Activated B cell treated with CpG ODN at 0.5 μM for 24 hours (primary cell): ENCODE measurements around the gene MIDN. TPM values are rescaled to one million over a fixed set of nuclear protein-coding genes. Genes with fewer than 3 reads are reported as not detected.

ENCODE experiments used
- ATAC-seq: fragments of 200-7000 bp; cut with Tn5 transposase; one replicate; pipeline ENCODE4 v1.10.0; 2021; ENCODE audit warnings: low read depth, mild to moderate bottlenecking, moderate library complexity
- CTCF ChIA-PET: fragments of 350-600 bp; sonication (Branson Sonifier 250); formaldehyde crosslinking; loops from one replicate; lab custom pipeline; 2021; ENCODE audit warnings: antibody characterized with exemption; lab: Charles Lee
- POLR2A ChIA-PET: fragments of 350-600 bp; sonication (Branson Sonifier 250); formaldehyde crosslinking; loops from one replicate; lab custom pipeline; 2021; ENCODE audit warnings: antibody characterized with exemption; lab: Charles Lee
- DNase-seq: peaks from one replicate; pipeline ENCODE4 v3.0.0; 2022
- H3K27ac Mint-ChIP-seq: one replicate; pipeline ENCODE4 v1.8.0; 2020; ENCODE audit warnings: mixed read lengths
- H3K27me3 Mint-ChIP-seq: one replicate; pipeline ENCODE4 v1.8.0; 2021; ENCODE audit warnings: mixed read lengths
- H3K36me3 Mint-ChIP-seq: one replicate; pipeline ENCODE4 v1.8.0; 2021; ENCODE audit warnings: low read depth, mixed read lengths
- H3K4me1 Mint-ChIP-seq: one replicate; pipeline ENCODE4 v1.8.0; 2021; ENCODE audit warnings: mixed read lengths
- H3K4me3 Mint-ChIP-seq: one replicate; pipeline ENCODE4 v1.8.0; 2020; ENCODE audit warnings: mild to moderate bottlenecking, mixed read lengths
- H3K9me3 Mint-ChIP-seq: one replicate; pipeline ENCODE4 v1.8.0; 2020; ENCODE audit warnings: mixed read lengths
- CTCF ChIP-seq: fragments of 200-600 bp; IDR thresholded peaks from one replicate; pipeline ENCODE4 v1.8.0; 2022; ENCODE audit warnings: antibody characterized with exemption, mild to moderate bottlenecking
- intact Hi-C: fragments of 100-400 bp; cut with micrococcal nuclease; formaldehyde crosslinking; loops from one replicate; pipeline ENCODE4 v1.15.1; 2024
- total RNA-seq: library from RNA; stranded (reverse); gene quantifications from 2 replicates; pipeline ENCODE4 v1.2.3, GENCODE V29; 2022

The MIDN gene
- total RNA-seq, 1 donor from 2014 or later: 68.4 TPM

GRCh38 chr19:1307755-1308303 is 59.4 kb downstream of the MIDN start:
- ChIA-PET POLR2A (interaction anchor here (0.7 kb wide), 1 partner anchor 10 kb away, joined by 7 read pairs; no protein-coding TSS in a partner anchor), CTCF (no interaction called here)
- no peaks in the 10 kb centered on the region for H3K27me3 Mint-ChIP-seq
- no peaks in the 10 kb centered on the region for H3K36me3 Mint-ChIP-seq
- H3K9me3 Mint-ChIP-seq: no peaks in the 10 kb centered on the region
- peaks cover 2% of the 10 kb centered on the region for H3K4me1 Mint-ChIP-seq
- ATAC-seq (no peak), DNase-seq (no peak)
- intact Hi-C loops: no loop called here
- no peak overlapping the region for H3K4me3 Mint-ChIP-seq
- no peak overlapping the region for H3K27ac Mint-ChIP-seq
- TF ChIP-seq CTCF: no peak

- intact Hi-C loops: no loop called here
- H3K27ac Mint-ChIP-seq: no peak overlapping the region
- CTCF ChIA-PET: no interaction called here
These were observed 60.3 kb downstream of the MIDN start for GRCh38 chr19:1308718-1309117.

More at GRCh38 chr19:1308718-1309117, 60.3 kb downstream of the MIDN start:
- ATAC-seq: no peak
- no peak for DNase-seq
- no peaks in the 10 kb centered on the region for H3K4me1 Mint-ChIP-seq
- H3K4me3 Mint-ChIP-seq: no peak overlapping the region
- H3K27me3 Mint-ChIP-seq: no peaks in the 10 kb centered on the region
- TF ChIP-seq CTCF: no peak
- no peaks in the 10 kb centered on the region for H3K9me3 Mint-ChIP-seq
- H3K36me3 Mint-ChIP-seq: no peaks in the 10 kb centered on the region
- POLR2A ChIA-PET: no interaction called here

Other genes starting within 250 kb of the MIDN start
- gene GRIN3B, start 248.2 kb upstream of the MIDN start, total RNA-seq: 0.11 TPM in 1 of 2 replicates, not detected in the other
- gene TMEM259, start 227.5 kb upstream of the MIDN start, total RNA-seq: 223 and 257 TPM in 2 replicates
- not detected in 2 replicates for gene RNU6-2, start 227.1 kb upstream of the MIDN start, total RNA-seq
- gene CNN2, start 222.0 kb upstream of the MIDN start, total RNA-seq: 352 and 371 TPM in 2 replicates
- 164 and 188 TPM in 2 replicates for gene ABCA7, start 208.5 kb upstream of the MIDN start, total RNA-seq
- 266 and 312 TPM in 2 replicates for gene ARHGAP45, start 181.4 kb upstream of the MIDN start, total RNA-seq
- 173 and 184 TPM in 2 replicates for gene POLR2E, start 153.2 kb upstream of the MIDN start, total RNA-seq
- gene GPX4, start 144.6 kb upstream of the MIDN start, total RNA-seq: 213 and 218 TPM in 2 replicates
- 111 and 127 TPM in 2 replicates for gene SBNO2, start 74.3 kb upstream of the MIDN start, total RNA-seq
- 62.0 and 67.6 TPM in 2 replicates for gene STK11, start 42.8 kb upstream of the MIDN start, total RNA-seq
- gene CBARP, start 10.6 kb upstream of the MIDN start, total RNA-seq: 0.29 and 0.64 TPM in 2 replicates
- gene ATP5F1D, start 6.8 kb upstream of the MIDN start, total RNA-seq: 172 and 185 TPM in 2 replicates
- gene CIRBP, start 20.7 kb downstream of the MIDN start, total RNA-seq: 399 and 400 TPM in 2 replicates
- 47.9 and 52.0 TPM in 2 replicates for gene FAM174C, start 26.9 kb downstream of the MIDN start, total RNA-seq
- gene EFNA2, start 37.3 kb downstream of the MIDN start, total RNA-seq: not detected in 2 replicates
- gene NDUFS7, start 135.3 kb downstream of the MIDN start, total RNA-seq: 82.1 and 84.3 TPM in 2 replicates
- gene GAMT, start 153.0 kb downstream of the MIDN start, total RNA-seq: 6.9 and 8.8 TPM in 2 replicates
- 177 and 195 TPM in 2 replicates for gene DAZAP1, start 159.0 kb downstream of the MIDN start, total RNA-seq
- 1,788 and 2,029 TPM in 2 replicates for gene RPS15, start 189.8 kb downstream of the MIDN start, total RNA-seq
- 0.42 and 0.59 TPM in 2 replicates for gene APC2, start 201.5 kb downstream of the MIDN start, total RNA-seq
- gene C19orf25, start 230.6 kb downstream of the MIDN start, total RNA-seq: 42.8 and 55.7 TPM in 2 replicates
- gene PCSK4, start 241.8 kb downstream of the MIDN start, total RNA-seq: 1.2 and 1.3 TPM in 2 replicates
- gene REEP6, start 242.6 kb downstream of the MIDN start, total RNA-seq: 1.1 and 1.5 TPM in 2 replicates